ENCODE measurements around the gene KAT6B. TPM values are rescaled to one million over a fixed set of nuclear protein-coding genes. Genes with fewer than 3 reads are reported as not detected.
A peak's percentile ranks its signal among the peaks of the same experiment; 100 is the strongest.

The KAT6B gene
- total RNA-seq, 2 experiments from 2014 or later = 22.2 to 23.4 TPM

DNA sequence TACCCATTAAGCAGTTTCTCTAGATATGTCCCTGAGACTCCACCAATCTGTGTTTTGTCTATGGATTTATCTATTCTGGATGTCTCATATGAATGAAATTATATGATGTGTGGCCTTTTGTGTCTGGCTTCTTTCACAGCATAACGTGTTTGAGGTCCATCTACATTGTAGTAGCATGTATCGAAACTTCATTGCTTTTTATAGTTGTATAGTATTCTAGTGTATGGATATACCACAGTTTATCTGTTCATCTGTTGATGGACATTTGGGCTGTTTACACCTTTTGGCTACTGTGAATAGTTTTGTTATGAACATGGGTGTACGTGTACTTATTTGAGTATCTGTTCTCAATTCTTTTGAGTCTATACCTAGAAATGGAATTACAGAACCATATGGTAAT lies 9.6 kb downstream of the KAT6B start:
- H3K9me3 Mint-ChIP-seq = no peaks in the 10 kb centered on the region
- no peaks in the 10 kb centered on the region for H3K27me3 Mint-ChIP-seq
- no peak overlapping the region for H3K4me3 Mint-ChIP-seq
- peaks cover 30% of the 10 kb centered on the region for H3K36me3 Mint-ChIP-seq
- no peak overlapping the region for H3K27ac Mint-ChIP-seq
- no peak for DNase-seq
- H3K4me1 Mint-ChIP-seq = peaks cover 55% of the 10 kb centered on the region

- H3K4me3 Mint-ChIP-seq = no peak overlapping the region
- H3K9me3 Mint-ChIP-seq = no peaks in the 10 kb centered on the region
- H3K27ac Mint-ChIP-seq = no peak overlapping the region
These were observed 10.5 kb downstream of the KAT6B start for GRCh38 chr10:74836877-74837276.

DNA sequence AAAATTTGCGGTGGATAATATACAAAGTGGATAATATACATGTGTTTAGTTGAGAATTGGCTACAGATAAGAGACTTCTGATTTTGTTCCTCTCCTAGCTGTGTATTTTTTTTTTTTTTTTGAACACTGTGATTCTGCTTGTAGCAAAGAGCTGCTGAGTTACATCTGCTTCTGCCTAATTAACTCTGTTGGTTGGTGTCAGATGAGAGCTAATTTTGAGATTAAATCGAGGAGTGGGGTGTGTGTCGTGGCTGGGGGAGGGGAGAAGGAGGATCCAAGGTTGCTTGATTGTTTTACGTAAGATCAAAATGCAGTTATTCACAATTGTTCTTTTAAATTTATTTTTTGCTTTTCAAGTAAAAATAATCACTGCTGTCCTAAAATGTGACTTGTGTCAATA lies 11.3 kb downstream of the KAT6B start:
- DNase-seq = no peak
- H3K36me3 Mint-ChIP-seq = peaks cover 35% of the 10 kb centered on the region
- H3K4me3 Mint-ChIP-seq = no peak overlapping the region
- no peaks in the 10 kb centered on the region for H3K27me3 Mint-ChIP-seq
- no peak overlapping the region for H3K27ac Mint-ChIP-seq
- no peaks in the 10 kb centered on the region for H3K9me3 Mint-ChIP-seq
- H3K4me1 Mint-ChIP-seq = peaks cover 51% of the 10 kb centered on the region

More at GRCh38 chr10:74836877-74837276, 10.5 kb downstream of the KAT6B start:
- DNase-seq = no peak
- H3K27me3 Mint-ChIP-seq = no peaks in the 10 kb centered on the region
- H3K4me1 Mint-ChIP-seq = peaks cover 47% of the 10 kb centered on the region
- peaks cover 32% of the 10 kb centered on the region for H3K36me3 Mint-ChIP-seq

- no peaks in the 10 kb centered on the region for H3K27me3 Mint-ChIP-seq
- H3K4me3 Mint-ChIP-seq = no peak overlapping the region
- H3K9me3 Mint-ChIP-seq = no peaks in the 10 kb centered on the region
- peaks cover 51% of the 10 kb centered on the region for H3K36me3 Mint-ChIP-seq
- no peak overlapping the region for H3K27ac Mint-ChIP-seq
- no peak for DNase-seq
- peaks cover 39% of the 10 kb centered on the region for H3K4me1 Mint-ChIP-seq
These were observed 13.3 kb downstream of the KAT6B start for GRCh38 chr10:74839708-74840107.

DNA sequence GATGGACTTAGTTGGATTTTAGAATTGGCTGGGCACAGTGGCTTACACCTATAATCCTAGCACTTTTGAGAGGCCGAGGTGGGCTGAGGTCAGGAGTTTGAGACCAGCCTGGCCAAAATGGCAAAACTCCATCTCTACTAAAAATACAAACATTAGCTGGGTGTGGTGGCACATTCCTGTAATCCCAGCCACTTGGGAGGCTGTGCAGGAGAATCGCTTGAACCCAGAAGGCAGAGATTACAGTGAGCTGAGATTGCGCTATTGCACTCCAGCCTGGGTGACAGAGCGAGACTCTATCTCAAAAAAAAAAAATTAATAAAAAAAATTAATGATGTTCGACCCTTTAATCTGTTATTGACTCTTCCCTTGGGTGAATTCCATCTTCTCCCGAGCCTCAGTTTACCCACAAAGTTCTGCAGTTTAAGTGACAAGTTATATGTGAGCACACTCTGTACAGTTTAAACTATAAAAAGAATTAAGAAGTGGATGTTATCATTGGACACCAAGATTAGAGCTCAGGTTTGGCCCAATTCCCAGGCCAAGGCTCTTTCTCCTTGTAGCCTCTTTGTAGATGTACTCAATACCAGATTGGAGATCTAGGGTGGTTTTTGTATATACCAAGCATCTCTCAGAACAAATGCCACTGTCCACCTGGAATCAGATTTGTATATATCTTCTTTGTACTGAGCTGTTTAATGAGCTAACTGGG lies 15.0 kb downstream of the KAT6B start:
- Mint-ChIP-seq H3K36me3 (peaks cover 44% of the 10 kb centered on the region), H3K9me3 (no peaks in the 10 kb centered on the region), H3K4me1 (peaks cover 32% of the 10 kb centered on the region), H3K27me3 (no peaks in the 10 kb centered on the region), H3K4me3 (no peak overlapping the region), H3K27ac (no peak overlapping the region)
- DNase-seq = no peak

DNA sequence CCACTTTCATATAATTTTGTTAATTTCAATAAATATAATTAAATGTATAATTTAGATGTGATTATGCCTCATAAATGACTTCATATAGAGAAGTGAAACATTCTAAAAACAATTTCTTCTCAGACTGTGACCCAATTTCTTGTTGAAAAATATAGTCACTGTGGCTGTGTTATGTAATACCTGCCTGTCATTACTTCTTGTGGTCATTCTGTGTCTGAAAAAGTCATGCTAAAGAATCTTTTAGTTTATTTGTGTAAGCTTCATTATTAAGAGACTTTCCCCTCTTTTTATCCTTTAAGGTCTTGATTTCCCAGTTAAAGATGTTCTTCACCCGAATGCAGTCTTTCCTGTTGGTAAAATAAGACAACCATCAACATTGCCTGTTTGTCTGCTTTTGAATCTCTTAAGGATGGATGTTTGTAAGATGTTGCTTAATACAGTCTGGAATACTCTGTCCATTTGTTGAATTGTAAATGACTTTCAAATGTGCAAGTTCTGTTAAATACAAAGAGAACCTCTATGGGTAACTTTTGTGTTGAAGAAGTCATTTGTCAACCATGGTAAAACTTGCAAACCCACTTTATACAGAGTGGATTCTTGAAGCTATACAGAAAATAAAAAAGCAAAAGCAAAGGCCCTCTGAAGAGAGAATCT lies 16.0 kb downstream of the KAT6B start:
- Mint-ChIP-seq H3K27ac (no peak overlapping the region), H3K4me1 (peaks cover 30% of the 10 kb centered on the region), H3K27me3 (no peaks in the 10 kb centered on the region), H3K9me3 (no peaks in the 10 kb centered on the region), H3K36me3 (peaks cover 44% of the 10 kb centered on the region), H3K4me3 (no peak overlapping the region)
- DNase-seq = no peak

- Mint-ChIP-seq H3K27me3 (no peaks in the 10 kb centered on the region), H3K9me3 (no peaks in the 10 kb centered on the region), H3K4me1 (peaks cover 24% of the 10 kb centered on the region), H3K36me3 (peaks cover 28% of the 10 kb centered on the region), H3K27ac (no peak overlapping the region), H3K4me3 (no peak overlapping the region)
- no peak for DNase-seq
These were observed 20.6 kb downstream of the KAT6B start for GRCh38 chr10:74846958-74847357.

DNA sequence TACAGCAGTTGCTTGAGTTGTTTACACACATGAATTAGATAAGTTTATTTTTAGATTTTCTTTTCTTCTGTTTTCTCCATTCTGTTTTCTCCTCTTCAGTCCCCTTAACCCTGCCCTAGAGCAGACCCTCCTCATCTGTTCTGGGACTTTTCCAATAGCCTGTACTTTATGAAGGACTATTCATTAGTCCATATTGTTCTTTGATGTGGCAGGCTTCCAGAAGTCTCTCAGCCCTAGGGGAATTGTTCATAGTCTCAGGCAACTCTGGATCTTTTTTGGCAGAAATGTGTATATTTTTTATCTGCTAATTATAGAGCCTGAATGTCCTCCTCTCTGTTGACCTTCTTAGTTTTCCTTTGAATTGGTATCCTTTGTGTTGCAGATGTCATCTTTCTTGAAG lies 25.4 kb downstream of the KAT6B start:
- H3K4me1 Mint-ChIP-seq = peaks cover 49% of the 10 kb centered on the region
- H3K9me3 Mint-ChIP-seq = no peaks in the 10 kb centered on the region
- H3K27me3 Mint-ChIP-seq = no peaks in the 10 kb centered on the region
- peaks cover 27% of the 10 kb centered on the region for H3K36me3 Mint-ChIP-seq
- no peak overlapping the region for H3K4me3 Mint-ChIP-seq
- no peak for DNase-seq
- H3K27ac Mint-ChIP-seq = peak overlapping the region; percentile 62

GRCh38 chr10:74852381-74852780 lies 26.0 kb downstream of the KAT6B start:
- Mint-ChIP-seq H3K36me3 (peaks cover 32% of the 10 kb centered on the region), H3K27ac (peak overlapping the region; percentile 62), H3K27me3 (no peaks in the 10 kb centered on the region), H3K4me3 (no peak overlapping the region), H3K4me1 (peaks cover 50% of the 10 kb centered on the region), H3K9me3 (peaks cover 5% of the 10 kb centered on the region)
- DNase-seq = no peak

GRCh38 chr10:74854610-74855009 lies 28.2 kb downstream of the KAT6B start:
- Mint-ChIP-seq H3K9me3 (peaks cover 5% of the 10 kb centered on the region), H3K36me3 (peaks cover 28% of the 10 kb centered on the region), H3K27ac (peak overlapping the region; percentile 84), H3K27me3 (no peaks in the 10 kb centered on the region), H3K4me1 (peaks cover 50% of the 10 kb centered on the region), H3K4me3 (peak overlapping the region; percentile 26)
- no peak for DNase-seq

DNA sequence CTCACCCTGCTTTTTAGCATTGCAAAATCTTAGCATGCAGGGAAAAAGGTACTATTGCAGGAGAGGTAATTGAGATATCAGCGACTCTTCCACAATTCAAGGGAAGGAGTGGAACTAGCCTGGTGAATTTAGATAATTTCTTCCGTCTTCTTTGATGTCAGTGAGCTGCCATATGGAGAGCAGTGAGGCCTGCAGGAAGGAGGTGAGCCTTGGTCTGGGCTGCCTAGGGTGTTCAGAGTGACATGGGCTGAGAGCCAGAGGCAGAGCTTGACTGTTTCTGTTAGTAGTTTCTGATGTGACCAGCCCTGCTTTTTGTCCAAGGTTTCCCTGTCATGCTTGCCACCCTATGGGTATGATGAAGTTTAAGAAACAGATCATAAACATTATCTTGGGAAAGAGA lies 28.6 kb downstream of the KAT6B start:
- peak; percentile 13 for DNase-seq
- H3K9me3 Mint-ChIP-seq = peaks cover 5% of the 10 kb centered on the region
- peak overlapping the region; percentile 84 for H3K27ac Mint-ChIP-seq
- H3K4me3 Mint-ChIP-seq = peak overlapping the region; percentile 26
- peaks cover 28% of the 10 kb centered on the region for H3K36me3 Mint-ChIP-seq
- no peaks in the 10 kb centered on the region for H3K27me3 Mint-ChIP-seq
- H3K4me1 Mint-ChIP-seq = peaks cover 52% of the 10 kb centered on the region

- H3K4me1 Mint-ChIP-seq = peaks cover 48% of the 10 kb centered on the region
- peaks cover 5% of the 10 kb centered on the region for H3K9me3 Mint-ChIP-seq
- peak overlapping the region; percentile 84 for H3K27ac Mint-ChIP-seq
- peaks cover 28% of the 10 kb centered on the region for H3K36me3 Mint-ChIP-seq
- H3K27me3 Mint-ChIP-seq = no peaks in the 10 kb centered on the region
- no peak for DNase-seq
- peak overlapping the region; percentile 26 for H3K4me3 Mint-ChIP-seq
These were observed 29.0 kb downstream of the KAT6B start for GRCh38 chr10:74855439-74855838.

DNA sequence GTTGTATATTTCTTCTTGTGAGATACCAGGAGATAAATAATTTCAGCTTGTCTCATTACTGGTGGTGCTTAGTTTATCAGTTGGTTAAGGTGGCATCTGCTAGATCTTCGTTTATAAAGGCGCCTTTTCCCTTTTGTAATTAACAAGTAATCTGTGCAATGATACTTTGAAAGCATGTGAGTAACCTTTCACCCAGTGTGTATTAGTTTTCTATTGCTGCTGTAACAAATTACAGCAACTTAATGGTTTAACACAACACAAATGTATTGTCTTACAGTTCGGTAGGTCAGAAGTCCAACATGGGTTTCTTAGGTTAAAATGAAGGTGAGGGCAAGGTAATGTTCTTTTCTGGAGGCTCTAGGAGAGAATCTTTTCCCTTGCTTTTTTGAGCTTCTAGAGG lies 30.5 kb downstream of the KAT6B start:
- Mint-ChIP-seq H3K36me3 (peaks cover 28% of the 10 kb centered on the region), H3K27me3 (no peaks in the 10 kb centered on the region), H3K4me1 (peaks cover 41% of the 10 kb centered on the region), H3K4me3 (no peak overlapping the region), H3K9me3 (peaks cover 5% of the 10 kb centered on the region), H3K27ac (no peak overlapping the region)
- no peak for DNase-seq

DNA sequence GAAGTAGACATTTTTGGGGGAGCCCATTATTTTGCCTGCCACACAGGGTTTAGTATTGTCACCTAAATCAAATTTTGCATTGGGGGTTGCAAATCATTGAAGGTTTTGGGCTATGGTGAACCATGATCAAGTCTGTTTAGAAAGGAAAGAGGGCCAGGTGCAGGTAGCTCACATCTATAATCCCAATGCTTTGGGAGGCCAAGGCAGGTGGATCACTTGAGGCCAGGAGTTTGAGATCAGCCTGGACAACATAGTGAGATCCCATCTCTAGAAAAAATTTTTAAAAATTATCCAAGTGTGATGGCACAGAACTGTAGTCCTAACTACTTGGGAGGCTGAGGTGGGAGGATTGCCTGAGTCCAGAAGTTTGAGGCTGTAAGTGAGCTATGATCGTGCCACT lies 31.2 kb downstream of the KAT6B start:
- no peak overlapping the region for H3K4me3 Mint-ChIP-seq
- no peak for DNase-seq
- peaks cover 5% of the 10 kb centered on the region for H3K9me3 Mint-ChIP-seq
- H3K27me3 Mint-ChIP-seq = no peaks in the 10 kb centered on the region
- peaks cover 24% of the 10 kb centered on the region for H3K36me3 Mint-ChIP-seq
- peaks cover 34% of the 10 kb centered on the region for H3K4me1 Mint-ChIP-seq
- H3K27ac Mint-ChIP-seq = no peak overlapping the region

DNA sequence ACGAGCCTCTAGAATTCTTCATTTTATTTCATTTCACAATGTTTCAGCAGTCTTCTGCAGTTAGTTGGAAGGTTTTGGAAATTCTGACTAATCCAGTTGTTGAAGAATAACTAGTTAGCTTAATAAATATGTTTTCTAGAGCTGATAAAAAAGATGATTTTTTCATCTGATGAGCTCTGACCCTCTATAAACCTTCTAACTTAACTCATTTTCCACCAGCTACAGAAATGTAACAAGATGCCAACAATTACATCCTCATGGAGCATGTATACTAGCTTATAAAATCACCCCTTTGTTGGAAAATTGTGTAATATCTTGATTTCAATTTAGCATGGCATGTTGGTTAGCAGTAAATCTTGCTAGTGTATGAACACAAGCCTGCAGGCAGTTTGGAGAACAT lies 33.1 kb downstream of the KAT6B start:
- Mint-ChIP-seq H3K36me3 (peaks cover 22% of the 10 kb centered on the region), H3K4me1 (peaks cover 27% of the 10 kb centered on the region), H3K4me3 (no peak overlapping the region), H3K27me3 (no peaks in the 10 kb centered on the region), H3K9me3 (peaks cover 5% of the 10 kb centered on the region), H3K27ac (no peak overlapping the region)
- no peak for DNase-seq

- H3K4me1 Mint-ChIP-seq = peaks cover 20% of the 10 kb centered on the region
- no peak overlapping the region for H3K4me3 Mint-ChIP-seq
- no peaks in the 10 kb centered on the region for H3K36me3 Mint-ChIP-seq
- H3K27me3 Mint-ChIP-seq = no peaks in the 10 kb centered on the region
- no peak overlapping the region for H3K27ac Mint-ChIP-seq
- DNase-seq = no peak
- no peaks in the 10 kb centered on the region for H3K9me3 Mint-ChIP-seq
These were observed 36.2 kb downstream of the KAT6B start for GRCh38 chr10:74862625-74863024.

Measured in activated naive CD8-positive, alpha-beta T cell treated with anti-CD3 and anti-CD28 coated beads for 36 hours (primary cell).